A673 (cell line): Measurements from ENCODE around the gene RGMA.

Source experiments
- EZH2 ChIP-seq: fragments of 200-600 bp; sonication (generic); IDR thresholded peaks from 2 replicates; pipeline ENCODE4 v1.6.1; 2017; ENCODE audit warnings: borderline replicate concordance, low read depth, mild to moderate bottlenecking, mixed read lengths, antibody characterized with exemption, low read length; ENCODE audit not compliant: poor library complexity, severe bottlenecking
- TF ChIP-seq, protein P1 (sequence below): fragments of 300-800, 200-600 bp; sonication (generic); conservative IDR thresholded peaks from 2 replicates; pipeline ENCODE4 v1.5.1; 2017; ENCODE audit warnings: low read depth, mild to moderate bottlenecking, antibody characterized with exemption, low read length, moderate library complexity, mixed read lengths

DNA sequence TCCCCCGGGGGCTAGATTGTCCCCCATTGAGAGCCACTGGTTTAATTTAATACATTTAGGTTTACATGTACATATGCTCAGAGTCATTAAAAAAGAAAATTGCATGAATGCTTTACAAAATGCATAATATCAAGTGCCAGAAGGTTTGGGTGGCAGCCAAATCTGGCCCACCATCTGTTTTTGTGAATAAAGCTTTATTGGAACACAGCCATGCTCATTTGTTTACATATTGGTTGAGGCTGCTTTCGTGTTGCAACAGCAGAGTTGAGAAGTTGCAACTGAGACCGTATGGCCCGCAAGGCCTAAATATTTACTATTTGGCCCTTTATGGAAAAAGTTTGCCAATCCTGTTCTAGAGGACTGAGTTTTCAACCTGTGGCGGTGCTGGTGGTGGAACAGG lies 32.1 kb upstream of the RGMA start:
- TF ChIP-seq, protein P1, sequence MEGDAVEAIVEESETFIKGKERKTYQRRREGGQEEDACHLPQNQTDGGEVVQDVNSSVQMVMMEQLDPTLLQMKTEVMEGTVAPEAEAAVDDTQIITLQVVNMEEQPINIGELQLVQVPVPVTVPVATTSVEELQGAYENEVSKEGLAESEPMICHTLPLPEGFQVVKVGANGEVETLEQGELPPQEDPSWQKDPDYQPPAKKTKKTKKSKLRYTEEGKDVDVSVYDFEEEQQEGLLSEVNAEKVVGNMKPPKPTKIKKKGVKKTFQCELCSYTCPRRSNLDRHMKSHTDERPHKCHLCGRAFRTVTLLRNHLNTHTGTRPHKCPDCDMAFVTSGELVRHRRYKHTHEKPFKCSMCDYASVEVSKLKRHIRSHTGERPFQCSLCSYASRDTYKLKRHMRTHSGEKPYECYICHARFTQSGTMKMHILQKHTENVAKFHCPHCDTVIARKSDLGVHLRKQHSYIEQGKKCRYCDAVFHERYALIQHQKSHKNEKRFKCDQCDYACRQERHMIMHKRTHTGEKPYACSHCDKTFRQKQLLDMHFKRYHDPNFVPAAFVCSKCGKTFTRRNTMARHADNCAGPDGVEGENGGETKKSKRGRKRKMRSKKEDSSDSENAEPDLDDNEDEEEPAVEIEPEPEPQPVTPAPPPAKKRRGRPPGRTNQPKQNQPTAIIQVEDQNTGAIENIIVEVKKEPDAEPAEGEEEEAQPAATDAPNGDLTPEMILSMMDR: no peak
- TF ChIP-seq EZH2: no peak
